Melanocyte of skin (primary cell): ENCODE measurements around the gene CCL8. TPM values are rescaled to one million over a fixed set of nuclear protein-coding genes. Genes with fewer than 3 reads are reported as not detected.

Source experiments
- total RNA-seq, 2 donors: library from RNA; depleted of rRNA; stranded (reverse); fragments of >200 nt; gene quantifications; 2 replicates each; pipeline ENCODE4 v1.2.3, GENCODE V29; 2012

The CCL8 gene
- total RNA-seq, result under 1 TPM; 0.67 to 0.69 TPM

DNA sequence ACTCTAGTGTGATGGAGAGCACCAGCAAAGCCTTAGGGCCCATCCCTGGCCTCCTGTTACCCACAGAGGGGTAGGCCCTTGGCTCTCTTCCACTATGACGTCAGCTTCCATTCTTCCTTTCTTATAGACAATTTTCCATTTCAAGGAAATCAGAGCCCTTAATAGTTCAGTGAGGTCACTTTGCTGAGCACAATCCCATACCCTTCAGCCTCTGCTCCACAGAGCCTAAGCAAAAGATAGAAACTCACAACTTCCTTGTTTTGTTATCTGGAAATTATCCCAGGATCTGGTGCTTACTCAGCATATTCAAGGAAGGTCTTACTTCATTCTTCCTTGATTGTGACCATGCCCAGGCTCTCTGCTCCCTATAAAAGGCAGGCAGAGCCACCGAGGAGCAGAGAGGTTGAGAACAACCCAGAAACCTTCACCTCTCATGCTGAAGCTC, at the start of gene CCL8:
CCL8 (plus strand) TSS at position 397 of the 445 bp plus-strand sequence. CDS start 67 bp downstream, outside the sequence.

DNA sequence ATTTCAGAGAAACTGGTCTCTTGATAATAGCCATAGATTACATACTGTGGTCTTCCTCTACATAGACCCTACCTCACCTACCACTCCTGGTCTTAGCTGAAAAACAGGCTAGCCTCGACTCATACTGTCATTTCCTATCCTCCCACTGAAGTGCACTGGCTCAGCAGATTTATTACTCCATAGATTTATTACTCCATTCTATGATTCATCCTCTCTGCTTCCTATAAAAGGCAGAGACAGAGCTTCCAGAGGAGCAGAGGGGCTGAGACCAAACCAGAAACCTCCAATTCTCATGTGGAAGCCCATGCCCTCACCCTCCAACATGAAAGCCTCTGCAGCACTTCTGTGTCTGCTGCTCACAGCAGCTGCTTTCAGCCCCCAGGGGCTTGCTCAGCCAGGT, 49.3 kb upstream of the CCL8 start, which contains the start of gene CCL7:
CCL7 (plus strand) TSS at position 253 of the 400 bp plus-strand sequence; CDS start at position 323, 70 bp downstream.

DNA sequence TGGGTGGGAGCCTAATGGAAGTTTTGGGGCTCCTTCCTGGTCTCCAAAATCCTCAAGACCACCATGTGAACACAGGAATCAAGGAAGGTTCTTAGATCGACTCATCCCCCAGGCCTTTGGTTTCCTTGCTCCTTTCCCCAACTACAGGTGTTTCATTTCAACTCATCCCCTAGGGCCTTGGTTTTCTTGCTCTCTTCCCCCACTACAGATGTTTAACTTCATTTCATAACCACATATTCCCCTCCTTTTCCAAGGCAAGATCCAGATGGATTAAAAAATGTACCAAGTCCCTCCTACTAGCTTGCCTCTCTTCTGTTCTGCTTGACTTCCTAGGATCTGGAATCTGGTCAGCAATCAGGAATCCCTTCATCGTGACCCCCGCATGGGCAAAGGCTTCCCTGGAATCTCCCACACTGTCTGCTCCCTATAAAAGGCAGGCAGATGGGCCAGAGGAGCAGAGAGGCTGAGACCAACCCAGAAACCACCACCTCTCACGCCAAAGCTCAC, 33.9 kb upstream of the CCL8 start, which contains the start of gene CCL11:
CCL11 (plus strand) TSS at position 457 of the 507 bp plus-strand sequence. CDS start 67 bp downstream, outside the sequence.

DNA sequence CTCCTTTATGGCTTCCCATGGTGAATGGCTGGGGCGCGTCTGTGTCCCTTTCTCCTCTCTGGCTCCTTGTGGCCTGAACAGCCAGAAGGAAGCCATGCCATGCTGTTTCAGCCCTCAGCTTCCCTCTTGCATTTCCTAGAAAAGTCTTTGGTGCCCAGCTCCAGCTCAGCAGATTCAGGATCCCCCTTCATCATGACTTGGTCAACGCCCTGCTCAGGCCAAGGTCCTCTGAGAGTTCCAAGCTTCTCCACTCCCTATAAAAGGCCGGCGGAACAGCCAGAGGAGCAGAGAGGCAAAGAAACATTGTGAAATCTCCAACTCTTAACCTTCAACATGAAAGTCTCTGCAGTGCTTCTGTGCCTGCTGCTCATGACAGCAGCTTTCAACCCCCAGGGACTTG, 37.0 kb downstream of the CCL8 start, which contains the start of gene CCL13:
CCL13 (plus strand) TSS at position 287 of the 400 bp plus-strand sequence; CDS start at position 334, 47 bp downstream.

DNA sequence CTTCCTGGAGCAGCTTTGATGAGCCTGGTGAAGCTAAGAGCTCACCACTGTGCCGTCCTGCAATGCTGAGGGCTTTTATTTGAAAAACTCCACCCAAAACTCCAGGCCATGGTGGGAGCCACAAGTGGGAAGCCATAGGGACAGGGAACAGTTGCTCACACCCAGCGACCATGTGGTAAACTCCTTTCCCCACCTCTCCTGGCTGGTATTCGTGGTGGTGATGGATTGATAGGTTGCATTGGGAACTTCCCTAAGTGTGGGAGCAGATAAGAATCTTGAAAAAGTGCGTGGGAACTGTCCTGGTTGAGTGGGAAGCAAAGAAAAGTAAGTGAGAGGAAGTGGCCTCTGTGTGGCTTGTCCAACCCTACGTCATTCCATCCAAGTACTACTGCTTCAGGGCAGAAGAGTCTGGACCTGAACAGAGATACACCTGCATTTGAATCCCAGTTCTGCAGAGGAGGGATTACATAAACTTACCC, 44.0 kb downstream of the CCL8 start, which contains the start of gene CCL1:
CCL1 (minus strand) TSS at position 51 of the 479 bp plus-strand sequence. CDS start 72 bp downstream, outside the sequence.

Other genes starting within 250 kb of the CCL8 start
- 10 to 100 TPM in 1 of 2 donors, 1 to 10 TPM in 1; 7.0 to 66.8 TPM for gene CCL2, start 64.2 kb upstream of the CCL8 start, total RNA-seq
- gene CCL7, start 49.2 kb upstream of the CCL8 start, total RNA-seq, result 1 to 10 TPM in 1 of 2 donors, not detected in 1; 1.7 TPM
- not detected for gene CCL11, start 33.7 kb upstream of the CCL8 start, total RNA-seq
- gene CCL13, start 37.0 kb downstream of the CCL8 start, total RNA-seq, result not detected
- not detected for gene CCL1, start 43.8 kb downstream of the CCL8 start, total RNA-seq